ENCODE results near the gene TMEM203. TPM values are rescaled to one million over a fixed set of nuclear protein-coding genes. Genes with fewer than 3 reads are reported as not detected.

The TMEM203 gene
- total RNA-seq, 1 donor from 2014 or later = 47.6 TPM

- H3K4me1 ChIP-seq = peaks cover 51% of the 10 kb centered on the region
- no peak overlapping the region for H3K27ac ChIP-seq (replicated peaks)
- H3K9me3 ChIP-seq (replicated peaks) = no peaks in the 10 kb centered on the region
- no peaks in the 10 kb centered on the region for H3K27me3 ChIP-seq (ENCODE audit: low read depth)
- H3K36me3 ChIP-seq = peaks cover 69% of the 10 kb centered on the region
- intact Hi-C loops (cut with micrococcal nuclease) = no loop called here
- no peak for TF ChIP-seq CTCF (IDR thresholded peaks at IDR 0.05; ENCODE audit: borderline replicate concordance)
- no peak overlapping the region for H3K4me3 ChIP-seq
- no peak for DNase-seq
These were observed 20.4 kb downstream of the TMEM203 start for GRCh38 chr9:137184881-137185660.

GRCh38 chr9:137183980-137184595, 21.4 kb downstream of the TMEM203 start:
- no peaks in the 10 kb centered on the region for H3K9me3 ChIP-seq (replicated peaks)
- intact Hi-C loops (cut with micrococcal nuclease) = no loop called here
- H3K27ac ChIP-seq (replicated peaks) = no peak overlapping the region
- TF ChIP-seq CTCF (IDR thresholded peaks at IDR 0.05; ENCODE audit: borderline replicate concordance) = no peak
- no peak for DNase-seq
- peaks cover 41% of the 10 kb centered on the region for H3K4me1 ChIP-seq
- H3K4me3 ChIP-seq = no peak overlapping the region
- peaks cover 74% of the 10 kb centered on the region for H3K36me3 ChIP-seq
- H3K27me3 ChIP-seq (ENCODE audit: low read depth) = no peaks in the 10 kb centered on the region

- no peak overlapping the region for H3K4me3 ChIP-seq
- H3K9me3 ChIP-seq (replicated peaks) = no peaks in the 10 kb centered on the region
- peaks cover 83% of the 10 kb centered on the region for H3K36me3 ChIP-seq
- H3K27ac ChIP-seq (replicated peaks) = no peak overlapping the region
- DNase-seq = no peak
- intact Hi-C loops (cut with micrococcal nuclease) = no loop called here
- H3K4me1 ChIP-seq = peaks cover 30% of the 10 kb centered on the region
- no peaks in the 10 kb centered on the region for H3K27me3 ChIP-seq (ENCODE audit: low read depth)
- TF ChIP-seq CTCF (IDR thresholded peaks at IDR 0.05; ENCODE audit: borderline replicate concordance) = no peak
These were observed 22.6 kb downstream of the TMEM203 start for GRCh38 chr9:137182836-137183235.

GRCh38 chr9:137181680-137182079, 23.8 kb downstream of the TMEM203 start:
- intact Hi-C loops (cut with micrococcal nuclease) = no loop called here
- Histone ChIP-seq H3K4me3 (no peak overlapping the region), H3K27ac (replicated peaks) (no peak overlapping the region), H3K4me1 (peaks cover 18% of the 10 kb centered on the region), H3K27me3 (ENCODE audit: low read depth) (no peaks in the 10 kb centered on the region), H3K9me3 (replicated peaks) (no peaks in the 10 kb centered on the region), H3K36me3 (peaks cover 77% of the 10 kb centered on the region)
- no peak for TF ChIP-seq CTCF (IDR thresholded peaks at IDR 0.05; ENCODE audit: borderline replicate concordance)
- DNase-seq = no peak

GRCh38 chr9:137180491-137180890, 25.0 kb downstream of the TMEM203 start:
- no peak for DNase-seq
- Histone ChIP-seq H3K27me3 (ENCODE audit: low read depth) (no peaks in the 10 kb centered on the region), H3K36me3 (peaks cover 67% of the 10 kb centered on the region), H3K9me3 (replicated peaks) (no peaks in the 10 kb centered on the region), H3K4me1 (peaks cover 7% of the 10 kb centered on the region), H3K27ac (replicated peaks) (no peak overlapping the region), H3K4me3 (no peak overlapping the region)
- TF ChIP-seq CTCF (IDR thresholded peaks at IDR 0.05; ENCODE audit: borderline replicate concordance) = no peak
- intact Hi-C loops (cut with micrococcal nuclease) = no loop called here

Data from left ventricle myocardium inferior (tissue), 1 donor.